ENCODE data around the gene DPH3. TPM values are rescaled to one million over a fixed set of nuclear protein-coding genes. Genes with fewer than 3 reads are reported as not detected.

Gene DPH3
- total RNA-seq, 4 donors from 2014 or later: 5.5 to 11.5 (median 8.0) TPM

GRCh38 chr3:16251316-16252085, 13.2 kb downstream of the DPH3 start:
- no peak for DNase-seq (ENCODE audit: low spot score in 2 of 2)
- WGBS: 72% methylated on average over 8 of the region's 9 CpGs
- H3K9me3 ChIP-seq: no peaks in the 10 kb centered on the region
- no peak overlapping the region for H3K27ac ChIP-seq
- no peaks in the 10 kb centered on the region for H3K27me3 ChIP-seq
- H3K36me3 ChIP-seq: no peaks in the 10 kb centered on the region
- TF ChIP-seq POLR2A (IDR thresholded peaks at IDR 0.05) (no peak), CTCF (IDR thresholded peaks at IDR 0.05) (no peak), POLR2AphosphoS5 (IDR thresholded peaks at IDR 0.05) (no peak), EP300 (IDR thresholded peaks at IDR 0.05) (no peak)
- no peak overlapping the region for H3K4me3 ChIP-seq
- peaks cover 18% of the 10 kb centered on the region for H3K4me1 ChIP-seq

GRCh38 chr3:16249886-16250285, 14.9 kb downstream of the DPH3 start:
- no peaks in the 10 kb centered on the region for H3K36me3 ChIP-seq
- DNase-seq (ENCODE audit: low spot score in 2 of 2): no peak
- WGBS: 70% methylated on average over 3 of the region's 3 CpGs

GRCh38 chr3:16249336-16249735, 15.4 kb downstream of the DPH3 start:
- no peak for TF ChIP-seq CTCF (IDR thresholded peaks at IDR 0.05)
- no peak for TF ChIP-seq POLR2AphosphoS5 (IDR thresholded peaks at IDR 0.05)
- TF ChIP-seq POLR2A (IDR thresholded peaks at IDR 0.05): no peak
- TF ChIP-seq EP300 (IDR thresholded peaks at IDR 0.05): no peak
- DNase-seq (ENCODE audit: low spot score in 2 of 2): no peak
- Histone ChIP-seq H3K4me1 (peaks cover 18% of the 10 kb centered on the region), H3K27me3 (no peaks in the 10 kb centered on the region), H3K36me3 (no peaks in the 10 kb centered on the region), H3K9me3 (no peaks in the 10 kb centered on the region), H3K27ac (no peak overlapping the region), H3K4me3 (no peak overlapping the region)
- WGBS: 39% methylated on average over 3 of the region's 3 CpGs

More at GRCh38 chr3:16249886-16250285, 14.9 kb downstream of the DPH3 start:
- TF ChIP-seq POLR2AphosphoS5 (IDR thresholded peaks at IDR 0.05) (no peak), POLR2A (IDR thresholded peaks at IDR 0.05) (no peak), EP300 (IDR thresholded peaks at IDR 0.05) (no peak)
- Histone ChIP-seq H3K27me3 (no peaks in the 10 kb centered on the region), H3K4me1 (peaks cover 18% of the 10 kb centered on the region), H3K9me3 (no peaks in the 10 kb centered on the region), H3K4me3 (no peak overlapping the region), H3K27ac (no peak overlapping the region)

- 82% methylated on average over 5 of the region's 5 CpGs for WGBS
- no peaks in the 10 kb centered on the region for H3K36me3 ChIP-seq
- TF ChIP-seq POLR2A (IDR thresholded peaks at IDR 0.05) (no peak), POLR2AphosphoS5 (IDR thresholded peaks at IDR 0.05) (no peak), CTCF (IDR thresholded peaks at IDR 0.05) (no peak), EP300 (IDR thresholded peaks at IDR 0.05) (no peak)
- H3K27me3 ChIP-seq: no peaks in the 10 kb centered on the region
- H3K27ac ChIP-seq: no peak overlapping the region
- DNase-seq (ENCODE audit: low spot score in 2 of 2): no peak
- H3K9me3 ChIP-seq: no peaks in the 10 kb centered on the region
- peaks cover 12% of the 10 kb centered on the region for H3K4me1 ChIP-seq
- no peak overlapping the region for H3K4me3 ChIP-seq
Observed at GRCh38 chr3:16248556-16248955, 16.2 kb downstream of the DPH3 start.

GRCh38 chr3:16247282-16248061, 17.3 kb downstream of the DPH3 start:
- DNase-seq (ENCODE audit: low spot score in 2 of 2): peak; percentile 87 to 88
- no peaks in the 10 kb centered on the region for H3K27me3 ChIP-seq
- no peaks in the 10 kb centered on the region for H3K9me3 ChIP-seq
- no peak overlapping the region for H3K27ac ChIP-seq
- WGBS: 32% methylated on average over 17 of the region's 17 CpGs
- peaks cover 5% of the 10 kb centered on the region for H3K4me1 ChIP-seq
- no peaks in the 10 kb centered on the region for H3K36me3 ChIP-seq
- no peak overlapping the region for H3K4me3 ChIP-seq
- TF ChIP-seq EP300 (IDR thresholded peaks at IDR 0.05) (no peak), CTCF (IDR thresholded peaks at IDR 0.05) (peak; percentile 84 to 86)
